Tibial nerve (tissue), 4 donors: ENCODE measurements around the gene MRNIP. TPM values are rescaled to one million over a fixed set of nuclear protein-coding genes. Genes with fewer than 3 reads are reported as not detected.

Experiments
- DNase-seq, 2 donors: peaks; one replicate each; pipeline ENCODE4 v3.0.0-alpha.2; 2019; ENCODE audit warnings: low spot score in 2 of 2
- H3K27ac ChIP-seq, 4 donors: fragments of 200-600 bp; sonication (generic) in 3 of 4; one replicate each; pipeline ENCODE4 v1.5.1; 2017 to 2019; ENCODE audit warnings: mild to moderate bottlenecking in 1 of 4
- H3K27me3 ChIP-seq, 2 donors: fragments of 200-600 bp; sonication (generic) in 1 of 2; one replicate each; pipeline versions ENCODE4 v1.5.1 to v1.6.0; 2017 to 2019
- H3K36me3 ChIP-seq, 3 donors: fragments of 200-600 bp; sonication (generic); one replicate each; pipeline ENCODE4 v1.5.1; 2018 to 2019
- H3K4me1 ChIP-seq, 4 donors: fragments of 200-600 bp; sonication (generic) in 3 of 4; one replicate each; pipeline ENCODE4 v1.5.1; 2017 to 2019
- H3K4me3 ChIP-seq, 4 donors: fragments of 200-600 bp; sonication (generic) in 3 of 4; one replicate each; pipeline ENCODE4 v1.5.1; 2017 to 2019; ENCODE audit warnings: mild to moderate bottlenecking in 1 of 4, moderate library complexity in 1 of 4
- H3K9me3 ChIP-seq, 4 donors: fragments of 200-600 bp; sonication (generic) in 3 of 4; one replicate each; pipeline ENCODE4 v1.5.1; 2017 to 2019
- EP300 ChIP-seq, 2 donors: sonication (generic); formaldehyde crosslinking; IDR thresholded peaks; one replicate each; pipeline ENCODE4 v1.6.1; 2017; ENCODE audit warnings: antibody characterized with exemption in 2 of 2, mild to moderate bottlenecking in 1 of 2
- POLR2A ChIP-seq, 2 donors: fragments of 450-650 bp; IDR thresholded peaks; one replicate each; pipeline ENCODE4 v1.6.1; 2017; ENCODE audit warnings: antibody characterized with exemption in 2 of 2, mild to moderate bottlenecking in 2 of 2, moderate library complexity in 2 of 2
- WGBS, 2 donors: methylation state at CpG; one replicate each; pipeline ENCODE4 v1.1.5; 2018; 5-methylcytosine and 5-hydroxymethylcytosine counted together
- total RNA-seq, 4 donors: library from RNA; depleted of rRNA; stranded (reverse); fragments of >200 nt; gene quantifications; one replicate each; pipeline ENCODE4 v1.1.0, GENCODE V29; 2016
- TF ChIP-seq, protein P1 (sequence below), 5 experiments: fragments of 200-600 bp in 3 of 5; fragments of 450-650 bp in 2 of 5; sonication (generic) in 3 of 5; IDR thresholded peaks; one replicate each; pipeline ENCODE4 v1.5.1; 2016 to 2019; ENCODE audit warnings: antibody characterized with exemption in 5 of 5, mild to moderate bottlenecking in 3 of 5, moderate library complexity in 2 of 5

The MRNIP gene
- total RNA-seq, 4 donors from 2014 or later = 48.5 to 82.4 (median 63.2) TPM

GRCh38 chr5:179893076-179893957, 34.7 kb upstream of the MRNIP start:
- Histone ChIP-seq H3K4me3 (no peak overlapping the region), H3K36me3 (peaks cover 4 to 100% (median 34%) of the 10 kb centered on the region in 3 donors)

DNA sequence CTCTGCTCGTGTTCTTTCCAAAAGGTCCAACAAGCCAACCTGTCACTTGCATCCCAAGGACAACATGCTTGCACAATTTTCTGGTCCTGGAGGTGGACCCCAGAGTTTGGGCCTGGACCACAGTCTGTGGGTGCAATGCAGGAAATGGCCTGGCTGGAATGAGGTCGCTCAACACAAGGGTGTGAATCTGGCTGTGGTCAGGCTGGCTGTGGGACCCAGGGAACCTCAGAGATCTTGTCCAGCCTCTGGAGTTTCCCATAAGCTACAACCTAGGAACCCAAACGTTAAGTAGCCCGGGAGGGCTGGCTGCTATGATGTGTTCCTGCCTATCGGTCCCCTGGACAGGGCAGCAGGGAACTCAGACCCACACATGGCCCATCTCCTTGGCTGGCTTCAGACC, 33.6 kb upstream of the MRNIP start:
- no peaks in the 10 kb centered on the region for H3K4me1 ChIP-seq
- H3K9me3 ChIP-seq = no peaks in the 10 kb centered on the region
- TF ChIP-seq, protein P1, sequence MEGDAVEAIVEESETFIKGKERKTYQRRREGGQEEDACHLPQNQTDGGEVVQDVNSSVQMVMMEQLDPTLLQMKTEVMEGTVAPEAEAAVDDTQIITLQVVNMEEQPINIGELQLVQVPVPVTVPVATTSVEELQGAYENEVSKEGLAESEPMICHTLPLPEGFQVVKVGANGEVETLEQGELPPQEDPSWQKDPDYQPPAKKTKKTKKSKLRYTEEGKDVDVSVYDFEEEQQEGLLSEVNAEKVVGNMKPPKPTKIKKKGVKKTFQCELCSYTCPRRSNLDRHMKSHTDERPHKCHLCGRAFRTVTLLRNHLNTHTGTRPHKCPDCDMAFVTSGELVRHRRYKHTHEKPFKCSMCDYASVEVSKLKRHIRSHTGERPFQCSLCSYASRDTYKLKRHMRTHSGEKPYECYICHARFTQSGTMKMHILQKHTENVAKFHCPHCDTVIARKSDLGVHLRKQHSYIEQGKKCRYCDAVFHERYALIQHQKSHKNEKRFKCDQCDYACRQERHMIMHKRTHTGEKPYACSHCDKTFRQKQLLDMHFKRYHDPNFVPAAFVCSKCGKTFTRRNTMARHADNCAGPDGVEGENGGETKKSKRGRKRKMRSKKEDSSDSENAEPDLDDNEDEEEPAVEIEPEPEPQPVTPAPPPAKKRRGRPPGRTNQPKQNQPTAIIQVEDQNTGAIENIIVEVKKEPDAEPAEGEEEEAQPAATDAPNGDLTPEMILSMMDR (IDR thresholded peaks at IDR 0.05) = no peak
- TF ChIP-seq POLR2A (IDR thresholded peaks at IDR 0.05) = no peak
- TF ChIP-seq EP300 (IDR thresholded peaks at IDR 0.05) = no peak
- no peak overlapping the region for H3K27ac ChIP-seq
- H3K4me3 ChIP-seq = no peak overlapping the region
- peaks cover 4 to 100% (median 29%) of the 10 kb centered on the region in 3 donors for H3K36me3 ChIP-seq
- 100% methylated on average over 1 of the region's 5 CpGs for WGBS, 2 donors
- no peaks in the 10 kb centered on the region for H3K27me3 ChIP-seq
- DNase-seq = no peak

More at GRCh38 chr5:179893076-179893957, 34.7 kb upstream of the MRNIP start:
- Histone ChIP-seq H3K27me3 (no peaks in the 10 kb centered on the region), H3K27ac (no peak overlapping the region), H3K4me1 (no peaks in the 10 kb centered on the region), H3K9me3 (no peaks in the 10 kb centered on the region)
- WGBS, 2 donors = 92 to 93% methylated on average over 16 to 26 of the region's 31 CpGs
- no peak for DNase-seq
- TF ChIP-seq POLR2A (IDR thresholded peaks at IDR 0.05) (no peak), EP300 (IDR thresholded peaks at IDR 0.05) (no peak)
- TF ChIP-seq, protein P1 (IDR thresholded peaks at IDR 0.05) = no peak

DNA sequence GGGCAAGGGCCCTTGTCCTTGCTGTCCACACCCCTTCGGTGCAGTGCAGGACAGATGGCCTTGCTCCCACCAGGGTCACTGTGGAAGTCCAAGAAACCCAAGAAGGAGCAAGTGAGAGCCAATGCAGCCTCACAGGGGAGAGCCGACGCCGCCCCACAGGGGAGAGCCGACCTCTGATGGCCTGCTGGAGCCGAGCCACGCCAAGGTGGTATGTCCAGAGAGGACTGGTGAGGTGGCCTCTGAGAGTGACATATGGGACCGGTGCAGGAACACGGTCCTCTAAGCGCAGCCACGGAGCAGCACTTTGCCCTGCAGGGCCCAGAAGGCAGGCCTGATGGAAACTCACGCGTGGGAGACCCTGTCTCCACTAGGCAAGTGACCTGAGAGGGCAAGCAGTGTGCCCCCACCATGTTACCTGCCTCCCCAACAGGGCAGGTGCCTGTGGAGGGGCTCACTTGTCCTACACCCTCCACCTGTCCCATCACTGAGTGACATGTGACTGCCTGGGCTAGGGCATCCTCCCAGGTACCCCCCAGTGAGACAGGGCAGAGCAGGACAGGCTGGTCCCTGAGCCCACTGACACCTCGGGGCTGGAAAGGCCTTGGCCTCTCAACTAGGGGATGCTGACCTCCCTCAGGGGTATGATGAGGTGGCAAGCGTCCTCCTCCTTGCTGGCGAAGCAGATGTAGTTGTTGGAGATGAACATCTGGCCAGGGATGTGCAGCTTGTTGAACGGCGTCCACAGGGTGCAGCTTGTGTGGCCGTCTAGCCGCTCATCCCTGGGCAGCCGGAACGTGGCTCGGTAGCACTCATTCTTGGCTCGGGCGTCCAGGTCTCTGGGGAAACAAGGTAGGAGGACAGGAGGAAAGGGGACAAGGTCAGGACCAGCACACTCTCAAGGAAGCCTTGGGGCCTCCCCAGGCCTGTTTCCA, 32.4 kb upstream of the MRNIP start:
- WGBS, 2 donors = 91 to 94% methylated on average over 22 to 23 of the region's 25 CpGs
- Histone ChIP-seq H3K4me1 (no peaks in the 10 kb centered on the region), H3K27me3 (no peaks in the 10 kb centered on the region), H3K9me3 (no peaks in the 10 kb centered on the region), H3K36me3 (peaks cover 4 to 100% (median 29%) of the 10 kb centered on the region in 3 donors), H3K27ac (no peak overlapping the region), H3K4me3 (no peak overlapping the region)
- DNase-seq = no peak
- TF ChIP-seq, protein P1 (IDR thresholded peaks at IDR 0.05) = no peak
- no peak for TF ChIP-seq EP300 (IDR thresholded peaks at IDR 0.05)
- TF ChIP-seq POLR2A (IDR thresholded peaks at IDR 0.05) = no peak

- Histone ChIP-seq H3K4me3 (no peak overlapping the region), H3K27me3 (no peaks in the 10 kb centered on the region), H3K9me3 (no peaks in the 10 kb centered on the region), H3K27ac (no peak overlapping the region), H3K4me1 (no peaks in the 10 kb centered on the region), H3K36me3 (peaks cover 6 to 100% (median 29%) of the 10 kb centered on the region in 3 donors)
- TF ChIP-seq POLR2A (IDR thresholded peaks at IDR 0.05) (no peak), EP300 (IDR thresholded peaks at IDR 0.05) (no peak)
- TF ChIP-seq, protein P1 (IDR thresholded peaks at IDR 0.05) = no peak
- WGBS, 2 donors = 88 to 89% methylated on average over 13 of the region's 13 CpGs
- no peak for DNase-seq
Measured at GRCh38 chr5:179889885-179890284, 31.3 kb upstream of the MRNIP start.
